ENCODE data around the gene TMEM266. TPM values are rescaled to one million over a fixed set of nuclear protein-coding genes. Genes with fewer than 3 reads are reported as not detected.

The TMEM266 gene
- total and polyA plus RNA-seq, 2 of the 4 experiments (the other 2 are of a cell fraction) = not detected

- dilution Hi-C loops (cut with HindIII; ENCODE audit: low sequenced_read_pairs, unreplicated experiment) = no loop called here
- Histone ChIP-seq H3K36me3 (ENCODE audit: control insufficient read depth, insufficient read depth, low read length) (no peaks in the 10 kb centered on the region), H4K20me1 (ENCODE audit: insufficient read depth, low read length) (no peaks in the 10 kb centered on the region; the same call in 1 of the 2 replicates), H4K5ac (ENCODE audit: low read depth, low read length) (no peak overlapping the region), H3K9me3 (ENCODE audit: control insufficient read depth, insufficient read depth, low read length) (no peaks in the 10 kb centered on the region), H2BK15ac (ENCODE audit: low read depth, low read length) (no peak overlapping the region), H2AFZ (replicated peaks; ENCODE audit: low read length, poor library complexity) (no peak overlapping the region), H2BK20ac (ENCODE audit: low read depth, low read length) (no peak overlapping the region), H3K27me3 (ENCODE audit: control insufficient read depth, insufficient read depth, low read length) (no peaks in the 10 kb centered on the region; the same call in 1 of the 2 replicates), H3K4me2 (ENCODE audit: low read depth, low read length) (no peak overlapping the region), H3K4me3 (ENCODE audit: insufficient read depth, low read depth, low read length) (no peak overlapping the region), H3K4ac (ENCODE audit: low read depth, low read length) (no peak overlapping the region), H3K9ac (ENCODE audit: low read depth, low read length) (no peak overlapping the region), H2AK5ac (ENCODE audit: low read depth, low read length) (no peak overlapping the region), H2BK120ac (ENCODE audit: low read depth, low read length) (no peak overlapping the region), H3K4me1 (ENCODE audit: control insufficient read depth, insufficient read depth, low read length) (peaks cover 9% of the 10 kb centered on the region), H2AK9ac (replicated peaks; ENCODE audit: low read depth, low read length, poor library complexity) (no peak overlapping the region), H2BK5ac (ENCODE audit: low read depth, low read length, poor library complexity, severe bottlenecking) (no peak overlapping the region), H3K14ac (replicated peaks; ENCODE audit: low read depth, low read length) (no peak overlapping the region), H3K18ac (ENCODE audit: low read depth, low read length) (no peak overlapping the region), H3K23ac (ENCODE audit: low read depth, low read length) (no peak overlapping the region), H4K8ac (ENCODE audit: low read depth in 2 of 2, low read length in 2 of 2) (no peak overlapping the region), H3K27ac (ENCODE audit: insufficient read depth, low read length) (no peak overlapping the region), H3K79me1 (ENCODE audit: low read depth in 1 of 2, low read length in 2 of 2) (no peaks in the 10 kb centered on the region), H3K56ac (ENCODE audit: extremely low read depth, insufficient read depth, low read length) (no peak overlapping the region), H4K91ac (ENCODE audit: insufficient read depth, low read depth, low read length) (no peak overlapping the region), H3K9me1 (ENCODE audit: insufficient read depth, low read length) (peaks cover 3% of the 10 kb centered on the region)
- no CpG with 5 or more reads among the region's 5 CpGs for WGBS, 2 experiments (ENCODE audit: extremely low coverage in 2 of 2, insufficient read length in 1 of 2)
- ChIA-PET POLR2A (ENCODE audit: unreplicated experiment) (no interaction called here), CTCF (no interaction called here)
- TF ChIP-seq MXI1 (IDR thresholded peaks at IDR 0.05; ENCODE audit: borderline replicate concordance, low read depth, low read length) (no peak), FOS (IDR thresholded peaks at IDR 0.05; ENCODE audit: low read depth, low read length) (no peak), RAD21 (IDR thresholded peaks at IDR 0.05; ENCODE audit: low read length) (no peak), BHLHE40 (IDR thresholded peaks at IDR 0.05; ENCODE audit: low read depth, low read length) (no peak), CEBPB (IDR thresholded peaks at IDR 0.05; ENCODE audit: low read depth, low read length) (no peak), NFE2L2 (IDR thresholded peaks at IDR 0.05; ENCODE audit: low read depth, low read length) (no peak), ELK1 (IDR thresholded peaks at IDR 0.05; ENCODE audit: borderline replicate concordance, low read depth, low read length) (no peak), RCOR1 (IDR thresholded peaks at IDR 0.05; ENCODE audit: insufficient replicate concordance, low read length) (no peak), MAZ (IDR thresholded peaks at IDR 0.05; ENCODE audit: borderline replicate concordance, low read depth, low read length) (no peak), MAFK (IDR thresholded peaks at IDR 0.05; ENCODE audit: low read depth, low read length) (no peak), POLR2A (IDR thresholded peaks at IDR 0.05; ENCODE audit: low read depth, low read length) (no peak), RFX5 (IDR thresholded peaks at IDR 0.05; ENCODE audit: low read depth, low read length) (no peak), USF2 (IDR thresholded peaks at IDR 0.05; ENCODE audit: low read depth, low read length) (no peak), SMC3 (IDR thresholded peaks at IDR 0.05; ENCODE audit: low read depth, low read length) (no peak), CTCF (conservative IDR thresholded peaks at IDR 0.05; ENCODE audit: low read depth, low read length) (no peak)
- intact Hi-C loops (cut with micrococcal nuclease) = no loop called here
- ATAC-seq (ENCODE audit: low read depth) (no peak), DNase-seq (no peak)
- in situ Hi-C loops (cut with MboI; ENCODE audit: low sequenced_read_pairs) = no loop called here
- no TSS peak for BruUV-seq (replicated peaks)
Observed at GRCh38 chr15:76174654-76175053, 114.9 kb downstream of the TMEM266 start.
